Tracheal epithelial cell (primary cell): ENCODE data around the gene TBC1D9. TPM values are rescaled to one million over a fixed set of nuclear protein-coding genes. Genes with fewer than 3 reads are reported as not detected.

Source experiments
- total RNA-seq: library from RNA; depleted of rRNA; stranded (reverse); fragments of >200 nt; gene quantifications from 2 replicates; pipeline ENCODE4 v1.2.1, GENCODE V29; 2014

The TBC1D9 gene
- 19.0 and 26.5 TPM in 2 replicates for total RNA-seq

DNA sequence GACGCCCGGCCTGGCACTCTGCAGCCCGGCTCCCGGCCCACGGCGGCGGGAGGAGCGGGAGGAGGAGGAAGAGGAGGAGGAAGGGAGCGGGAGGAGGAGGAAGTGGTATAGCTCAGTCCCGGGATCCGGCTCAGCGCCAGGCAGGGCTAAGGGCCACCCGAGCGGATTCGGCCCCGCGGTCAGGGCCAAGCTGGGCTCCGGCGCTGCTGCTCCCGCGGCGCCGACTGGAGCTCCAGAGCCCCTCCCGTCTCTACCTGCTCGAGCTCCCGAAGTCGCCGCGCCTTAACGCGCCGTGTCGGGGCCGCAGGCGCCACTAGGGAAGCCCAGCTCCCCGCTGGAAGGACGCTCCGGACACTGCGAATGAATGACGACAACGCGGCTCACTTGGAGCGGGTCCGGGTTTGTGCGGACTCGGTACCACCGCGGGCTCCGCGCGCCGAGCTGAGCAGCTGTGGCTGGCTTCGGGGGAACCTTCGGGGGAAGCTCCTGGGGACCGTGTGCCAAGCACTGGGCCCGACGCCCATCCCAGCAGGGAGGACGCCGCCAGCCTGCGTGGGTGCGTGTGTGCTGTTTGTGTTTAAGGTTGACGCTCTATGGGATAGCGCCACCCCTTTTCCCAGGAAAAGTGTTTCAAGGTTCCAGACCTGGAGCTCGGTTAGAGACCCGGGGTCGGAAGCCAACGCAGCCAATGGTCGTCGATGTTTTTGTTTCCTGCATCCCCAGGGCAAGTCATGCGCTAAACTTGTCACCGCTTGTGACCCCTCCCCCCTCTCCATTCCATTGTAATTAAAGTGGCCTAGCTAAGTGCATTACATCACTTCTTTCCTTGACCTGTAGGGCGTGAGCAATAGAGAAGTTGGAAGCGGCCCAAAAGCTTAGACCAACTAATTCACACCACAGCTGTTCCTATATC lies at the start of gene TBC1D9:
TSS of gene TBC1D9 (minus strand) at position 67 of the 913 bp plus-strand sequence. CDS start 340 bp downstream, outside the sequence.

Other genes starting within 250 kb of the TBC1D9 start
- gene ELMOD2, start 232.2 kb downstream of the TBC1D9 start, total RNA-seq = 21.9 and 25.2 TPM in 2 replicates
- under 0.01 TPM in 1 of 2 replicates, not detected in the other for gene UCP1, start 187.4 kb downstream of the TBC1D9 start, total RNA-seq